Measurements from ENCODE around the gene LRRC3. TPM values are rescaled to one million over a fixed set of nuclear protein-coding genes. Genes with fewer than 3 reads are reported as not detected.

LRRC3 gene
- total RNA-seq, 2 experiments from 2014 or later = not detected

- Histone ChIP-seq H3K36me3 (ENCODE audit: insufficient read depth, low read length) (no peaks in the 10 kb centered on the region), H4K20me1 (ENCODE audit: insufficient read depth, low read length) (no peaks in the 10 kb centered on the region), H3K79me2 (ENCODE audit: insufficient read depth, low read depth, low read length) (no peaks in the 10 kb centered on the region), H2AFZ (ENCODE audit: low read length) (no peak overlapping the region), H3K4me3 (ENCODE audit: low read depth, low read length, poor library complexity, severe bottlenecking) (no peak overlapping the region), H3K4me2 (ENCODE audit: low read length) (no peak overlapping the region), H3K9me3 (ENCODE audit: low read length) (no peaks in the 10 kb centered on the region), H3K4me1 (ENCODE audit: insufficient read depth, low read length, poor library complexity, severe bottlenecking) (no peaks in the 10 kb centered on the region), H3K27ac (ENCODE audit: low read depth, low read length, poor library complexity, severe bottlenecking) (no peak overlapping the region), H3K9me2 (ENCODE audit: insufficient read depth, low read length) (no peaks in the 10 kb centered on the region)
- no peak for TF ChIP-seq CTCF (conservative IDR thresholded peaks at IDR 0.05; ENCODE audit: low read length)
- no peak for TF ChIP-seq EZH2phosphoT487 (IDR thresholded peaks at IDR 0.05; ENCODE audit: borderline replicate concordance, low read depth, low read length)
- intact Hi-C loops (cut with micrococcal nuclease; ENCODE audit: unreplicated experiment) = no loop called here
- CTCF ChIA-PET (ENCODE audit: unreplicated experiment) = no interaction called here
- POLR2A ChIA-PET = interaction anchor here (0.7 kb wide), 1 partner anchor 9 kb away, joined by 6 read pairs; no protein-coding TSS in a partner anchor
- BruUV-seq (replicated peaks) = no TSS peak
- DNase-seq (ENCODE audit: low spot score) = no peak
Measured at GRCh38 chr21:44503901-44504399, 48.6 kb downstream of the LRRC3 start.

GRCh38 chr21:44505673-44506278 is 50.5 kb downstream of the LRRC3 start:
- BruUV-seq (replicated peaks) = no TSS peak
- POLR2A ChIA-PET = no interaction called here

More at GRCh38 chr21:44505673-44506278, 50.5 kb downstream of the LRRC3 start:
- Histone ChIP-seq H3K36me3 (ENCODE audit: insufficient read depth, low read length) (no peaks in the 10 kb centered on the region), H3K4me3 (ENCODE audit: low read depth, low read length, poor library complexity, severe bottlenecking) (no peak overlapping the region), H3K4me1 (ENCODE audit: insufficient read depth, low read length, poor library complexity, severe bottlenecking) (no peaks in the 10 kb centered on the region), H3K79me2 (ENCODE audit: insufficient read depth, low read depth, low read length) (no peaks in the 10 kb centered on the region), H3K9me3 (ENCODE audit: low read length) (no peaks in the 10 kb centered on the region), H3K27ac (ENCODE audit: low read depth, low read length, poor library complexity, severe bottlenecking) (no peak overlapping the region), H2AFZ (ENCODE audit: low read length) (no peak overlapping the region), H4K20me1 (ENCODE audit: insufficient read depth, low read length) (no peaks in the 10 kb centered on the region), H3K4me2 (ENCODE audit: low read length) (no peak overlapping the region), H3K9me2 (ENCODE audit: insufficient read depth, low read length) (no peaks in the 10 kb centered on the region)
- DNase-seq (ENCODE audit: low spot score) = no peak
- CTCF ChIA-PET (ENCODE audit: unreplicated experiment) = interaction anchor here (0.6 kb wide), 1 partner anchor 87 kb away, joined by 3 read pairs; no protein-coding TSS in a partner anchor
- intact Hi-C loops (cut with micrococcal nuclease; ENCODE audit: unreplicated experiment) = no loop called here
- no peak for TF ChIP-seq CTCF (conservative IDR thresholded peaks at IDR 0.05; ENCODE audit: low read length)
- TF ChIP-seq EZH2phosphoT487 (IDR thresholded peaks at IDR 0.05; ENCODE audit: borderline replicate concordance, low read depth, low read length) = no peak
